HG03103 (cell line): ENCODE results near the gene NATD1.
"Not testable (repeated sequence)": the region's sequence is repeated elsewhere in the genome, so short reads cannot be mapped to it uniquely, and the experiment has no call there.

Source experiments
- ATAC-seq: cut with Tn5 transposase; IDR thresholded peaks from one replicate; pipeline ENCODE4 v1.9.1; 2021; ENCODE audit warnings: low read depth; ENCODE audit not compliant: unreplicated experiment

NATD1 gene

GRCh38 chr17:21199311-21199710 lies 53.9 kb downstream of the NATD1 start:
- ATAC-seq, result no peak

DNA sequence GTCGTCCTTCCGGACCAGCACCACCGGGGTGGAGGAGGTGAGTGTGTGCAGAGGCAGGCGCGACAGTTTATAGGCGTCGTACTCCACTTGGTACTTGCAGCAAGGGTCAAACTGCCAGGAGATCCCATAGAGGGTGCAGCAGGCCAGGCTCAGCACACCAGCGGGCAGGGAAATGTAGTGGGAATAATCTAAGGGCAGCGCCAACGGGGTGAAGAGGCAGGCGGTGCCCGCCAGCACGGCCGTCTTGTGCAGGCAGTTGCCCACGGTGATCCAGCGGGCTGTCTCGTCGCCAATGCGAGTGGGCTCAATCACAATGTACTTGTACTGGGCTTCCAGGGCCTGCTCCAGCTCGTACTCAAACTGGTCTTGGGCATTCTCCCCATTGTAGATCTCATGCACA lies 54.8 kb downstream of the NATD1 start:
- ATAC-seq, result no peak

DNA sequence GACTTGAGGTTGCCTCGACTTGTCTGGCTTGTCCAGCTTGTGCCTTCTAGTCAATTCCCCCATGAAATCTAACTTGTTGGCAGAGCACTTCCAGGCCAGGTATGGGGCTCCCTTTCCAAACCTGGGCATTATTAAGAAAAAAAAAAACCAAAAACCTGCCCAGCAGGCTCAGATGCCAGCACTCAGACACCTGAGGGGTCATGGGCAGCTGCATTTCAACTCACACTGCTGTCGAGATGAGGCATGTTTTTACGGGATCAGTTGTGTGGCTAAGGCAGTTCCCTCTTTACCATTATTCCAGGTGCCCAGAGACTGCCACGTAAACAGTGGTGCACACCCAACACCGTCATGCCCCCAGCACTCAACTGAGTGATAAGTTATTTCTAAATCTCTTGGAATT lies 57.1 kb downstream of the NATD1 start:
- ATAC-seq, result no peak

- no peak for ATAC-seq
Measured at GRCh38 chr17:21194703-21195102, 58.5 kb downstream of the NATD1 start.

- ATAC-seq, result no peak
Measured at GRCh38 chr17:21194226-21194625, 59.0 kb downstream of the NATD1 start.

GRCh38 chr17:21193031-21193430 lies 60.2 kb downstream of the NATD1 start:
- ATAC-seq, result no peak

- ATAC-seq, result not testable (repeated sequence)
Measured at GRCh38 chr17:21192414-21192813, 60.8 kb downstream of the NATD1 start.

GRCh38 chr17:21191698-21192097 lies 61.5 kb downstream of the NATD1 start:
- no peak for ATAC-seq

DNA sequence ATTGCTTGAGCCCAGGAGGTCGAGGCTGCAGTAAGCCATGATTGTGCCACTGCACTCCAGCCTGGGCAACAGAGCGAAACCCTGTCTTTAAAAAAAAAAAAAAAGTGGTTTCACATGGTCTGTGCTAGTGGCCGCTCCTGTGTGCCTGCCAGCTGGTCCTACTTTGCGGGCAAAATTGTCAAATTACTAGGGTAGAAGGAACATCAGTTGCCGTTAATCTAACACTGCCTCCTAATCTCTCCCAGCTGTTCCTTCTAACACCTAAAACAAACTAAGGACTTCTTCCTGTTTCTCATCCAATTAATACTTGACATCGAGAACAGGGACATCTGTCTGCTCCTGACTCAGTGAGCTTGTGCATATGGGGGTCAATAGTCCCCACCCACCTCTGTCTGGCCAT lies 63.1 kb downstream of the NATD1 start:
- no peak for ATAC-seq

DNA sequence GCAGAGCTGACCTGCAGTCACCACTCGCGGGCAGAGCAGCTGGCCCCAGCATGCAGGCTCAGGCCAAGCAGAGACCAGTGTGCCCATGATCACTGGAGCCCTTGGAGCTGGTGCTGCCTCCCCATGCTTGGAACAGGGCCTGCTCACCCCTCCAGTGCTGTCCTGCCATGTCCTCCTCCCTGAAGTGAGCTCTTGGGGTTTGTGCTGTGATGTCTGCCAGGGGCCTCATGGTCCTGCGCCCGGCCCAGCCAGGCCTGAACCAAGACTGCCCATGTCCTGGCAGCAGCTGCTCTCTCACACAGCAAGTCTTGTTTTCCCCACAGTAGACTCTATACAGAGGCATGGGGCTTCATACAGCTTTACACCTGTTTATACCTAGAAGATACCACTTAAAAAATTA lies 63.8 kb downstream of the NATD1 start:
- no peak for ATAC-seq
